Cardiac fibroblast (primary cell): ENCODE data around the gene INTS6L.

ENCODE experiments used
- DNase-seq, 2 donors: peaks; one replicate each; pipeline versions ENCODE4 v3.0.0 to v3.0.0-alpha.2; 2010; ENCODE audit warnings: low read depth in 2 of 2
- H3K4me3 ChIP-seq, 2 donors: replicated peaks in 1 of 2; 1 replicate in 1 of 2; 2 replicates in 1 of 2; pipeline ENCODE4 v1.5.1; 2011; ENCODE audit warnings: low read depth in 2 of 2, low read length in 2 of 2, mild to moderate bottlenecking in 2 of 2, moderate library complexity in 1 of 2
- TF ChIP-seq, protein P1 (sequence below): IDR thresholded peaks from one replicate; pipeline ENCODE4 v1.5.1; 2011; ENCODE audit warnings: low read depth, mild to moderate bottlenecking, low read length, inconsistent platforms

The INTS6L gene

GRCh38 chrX:135489542-135489941 lies 30.9 kb upstream of the INTS6L start:
- no peak for DNase-seq
- TF ChIP-seq, protein P1, sequence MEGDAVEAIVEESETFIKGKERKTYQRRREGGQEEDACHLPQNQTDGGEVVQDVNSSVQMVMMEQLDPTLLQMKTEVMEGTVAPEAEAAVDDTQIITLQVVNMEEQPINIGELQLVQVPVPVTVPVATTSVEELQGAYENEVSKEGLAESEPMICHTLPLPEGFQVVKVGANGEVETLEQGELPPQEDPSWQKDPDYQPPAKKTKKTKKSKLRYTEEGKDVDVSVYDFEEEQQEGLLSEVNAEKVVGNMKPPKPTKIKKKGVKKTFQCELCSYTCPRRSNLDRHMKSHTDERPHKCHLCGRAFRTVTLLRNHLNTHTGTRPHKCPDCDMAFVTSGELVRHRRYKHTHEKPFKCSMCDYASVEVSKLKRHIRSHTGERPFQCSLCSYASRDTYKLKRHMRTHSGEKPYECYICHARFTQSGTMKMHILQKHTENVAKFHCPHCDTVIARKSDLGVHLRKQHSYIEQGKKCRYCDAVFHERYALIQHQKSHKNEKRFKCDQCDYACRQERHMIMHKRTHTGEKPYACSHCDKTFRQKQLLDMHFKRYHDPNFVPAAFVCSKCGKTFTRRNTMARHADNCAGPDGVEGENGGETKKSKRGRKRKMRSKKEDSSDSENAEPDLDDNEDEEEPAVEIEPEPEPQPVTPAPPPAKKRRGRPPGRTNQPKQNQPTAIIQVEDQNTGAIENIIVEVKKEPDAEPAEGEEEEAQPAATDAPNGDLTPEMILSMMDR, result no peak
- no peak overlapping the region for H3K4me3 ChIP-seq

DNA sequence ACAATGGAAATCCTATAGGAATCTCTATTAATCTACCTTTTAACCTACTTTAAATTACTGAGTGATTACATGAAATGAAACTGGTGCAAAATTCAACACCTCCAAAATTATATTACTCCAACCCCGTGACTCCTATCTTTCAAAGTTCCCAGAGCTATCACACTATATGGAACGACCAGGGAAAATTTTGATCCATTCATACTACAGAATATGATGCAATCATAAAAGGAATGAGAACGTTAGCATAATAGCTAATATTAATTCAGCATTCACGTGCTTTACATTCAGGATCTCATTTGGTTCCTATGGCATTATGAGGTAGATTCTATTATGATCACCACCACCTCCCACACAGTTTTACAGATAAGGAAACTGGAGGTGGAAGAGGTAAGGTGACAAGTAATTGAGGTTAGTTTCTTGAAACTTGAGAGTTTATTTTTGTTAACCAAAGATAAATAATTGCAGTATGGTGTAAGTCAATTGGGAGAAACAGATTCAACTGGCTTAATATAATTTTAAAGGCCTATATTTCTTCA lies 29.4 kb upstream of the INTS6L start:
- TF ChIP-seq, protein P1, result no peak
- DNase-seq, result no peak
- no peak overlapping the region for H3K4me3 ChIP-seq

- TF ChIP-seq, protein P1, result no peak
- H3K4me3 ChIP-seq, result no peak overlapping the region
- no peak for DNase-seq
Observed at GRCh38 chrX:135494453-135494852, 26.0 kb upstream of the INTS6L start.

DNA sequence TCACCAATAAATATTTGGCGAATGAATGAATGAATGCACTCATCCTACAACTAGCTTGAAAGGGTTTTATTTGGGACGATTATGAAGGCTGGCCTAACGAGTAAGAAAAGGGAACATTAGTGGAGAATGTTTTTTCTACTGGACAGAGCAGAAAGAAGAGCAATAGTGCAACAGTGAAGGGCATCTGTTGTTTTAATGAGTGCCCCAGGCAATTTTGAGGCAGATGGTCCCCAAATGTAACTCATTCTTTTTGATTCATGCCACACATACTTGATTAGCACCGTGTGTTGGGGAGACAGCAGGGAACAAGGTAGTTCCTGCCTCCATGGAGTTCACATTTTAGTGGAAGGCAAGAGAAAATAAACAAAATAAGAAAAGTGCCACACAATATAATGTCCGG lies 22.7 kb upstream of the INTS6L start:
- no peak for DNase-seq
- H3K4me3 ChIP-seq, result no peak overlapping the region
- TF ChIP-seq, protein P1, result no peak

DNA sequence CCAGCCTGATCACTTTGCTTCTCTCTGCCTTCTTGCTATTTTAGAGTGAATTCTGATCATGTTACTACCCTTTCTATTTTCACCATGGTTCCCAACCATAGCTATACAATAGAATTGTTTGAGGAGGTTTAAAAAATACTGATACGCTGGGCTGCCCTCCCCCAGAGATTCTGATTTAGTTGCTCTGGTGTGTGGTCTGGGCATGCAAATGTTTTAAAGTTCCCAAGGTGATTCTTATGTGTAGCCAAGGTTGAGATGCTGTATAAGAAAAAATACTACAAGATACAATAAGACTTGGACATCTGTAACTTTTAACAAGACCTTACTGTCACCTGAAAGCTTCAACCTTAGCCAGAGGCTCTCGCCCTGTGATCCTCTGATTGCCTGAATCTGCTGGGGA lies 22.2 kb upstream of the INTS6L start:
- H3K4me3 ChIP-seq, result no peak overlapping the region
- DNase-seq, result no peak
- TF ChIP-seq, protein P1, result no peak

- TF ChIP-seq, protein P1, result no peak
- no peak for DNase-seq
- no peak overlapping the region for H3K4me3 ChIP-seq
Observed at GRCh38 chrX:135505351-135505750, 15.1 kb upstream of the INTS6L start.

DNA sequence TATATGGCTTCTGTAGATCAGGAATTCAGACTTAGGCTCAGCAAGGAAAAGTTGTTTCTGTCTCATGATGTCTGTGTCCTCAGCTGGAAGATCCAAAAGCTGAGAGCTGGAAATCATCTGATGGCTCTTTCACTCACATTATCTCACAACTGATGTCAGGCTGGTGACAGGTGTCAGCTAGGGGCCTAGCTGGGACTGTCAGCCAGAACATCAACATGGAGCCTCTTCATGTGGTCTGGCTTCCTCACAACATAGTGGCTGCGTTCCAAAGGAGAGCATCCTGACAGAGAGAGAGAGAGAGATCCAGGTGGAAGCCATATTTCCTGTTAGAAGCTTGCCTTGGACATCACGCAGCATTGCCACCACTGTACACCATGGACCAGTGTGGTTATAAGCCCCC lies 10.6 kb upstream of the INTS6L start:
- TF ChIP-seq, protein P1, result no peak
- no peak overlapping the region for H3K4me3 ChIP-seq
- no peak for DNase-seq
